Measurements from ENCODE around the gene OSBPL2.

DNA sequence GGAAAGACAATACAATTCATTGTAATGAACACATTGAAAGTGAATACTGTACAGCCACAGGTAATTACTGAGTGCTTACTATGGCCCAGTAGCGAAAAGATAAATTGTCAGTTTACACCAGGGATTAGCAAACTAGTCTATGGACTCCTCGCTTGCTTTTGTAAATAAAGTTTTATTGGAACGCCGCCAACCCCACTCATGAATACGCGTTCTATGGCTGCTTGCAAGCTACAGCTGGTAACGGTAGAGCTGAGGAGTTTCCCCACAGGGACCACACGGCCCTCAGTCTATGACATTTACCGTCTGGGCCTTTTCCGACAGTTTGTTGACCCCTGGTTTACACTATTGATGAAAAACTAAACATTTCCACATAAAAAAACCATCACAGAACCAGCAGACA, 104.6 kb downstream of the OSBPL2 start:
- TF ChIP-seq EZH2 (IDR thresholded peaks at IDR 0.05; ENCODE audit: insufficient read depth, poor library complexity, severe bottlenecking) (no peak), EZH2phosphoT487 (IDR thresholded peaks at IDR 0.05; ENCODE audit: insufficient read depth, low read depth) (no peak)
